GM21619 (cell line): ENCODE data around the gene INPP5A.

Source experiments
- ATAC-seq: cut with Tn5 transposase; IDR thresholded peaks from one replicate; pipeline ENCODE4 v1.9.1; 2021; ENCODE audit not compliant: unreplicated experiment

Gene INPP5A

DNA sequence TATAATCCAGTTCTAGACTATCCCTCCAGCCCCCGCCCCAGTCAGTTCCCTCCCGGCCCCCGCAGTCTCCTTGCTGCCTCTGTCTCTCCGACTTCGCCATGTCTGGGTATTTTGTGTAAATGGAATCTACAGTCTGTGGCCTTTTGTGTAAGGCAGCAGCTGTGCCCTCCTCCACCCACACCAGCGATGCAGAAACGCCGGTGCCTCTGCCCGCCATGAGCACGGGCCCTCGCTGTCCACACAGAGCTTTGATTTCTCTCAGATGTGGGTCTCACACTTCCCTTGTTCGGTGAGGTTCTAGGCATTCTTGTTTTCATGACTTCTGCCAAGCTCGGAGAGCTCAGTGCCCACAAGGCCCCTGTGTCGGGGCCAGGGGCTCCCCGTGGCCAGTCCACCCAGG, 210.5 kb downstream of the INPP5A start:
- no peak for ATAC-seq

DNA sequence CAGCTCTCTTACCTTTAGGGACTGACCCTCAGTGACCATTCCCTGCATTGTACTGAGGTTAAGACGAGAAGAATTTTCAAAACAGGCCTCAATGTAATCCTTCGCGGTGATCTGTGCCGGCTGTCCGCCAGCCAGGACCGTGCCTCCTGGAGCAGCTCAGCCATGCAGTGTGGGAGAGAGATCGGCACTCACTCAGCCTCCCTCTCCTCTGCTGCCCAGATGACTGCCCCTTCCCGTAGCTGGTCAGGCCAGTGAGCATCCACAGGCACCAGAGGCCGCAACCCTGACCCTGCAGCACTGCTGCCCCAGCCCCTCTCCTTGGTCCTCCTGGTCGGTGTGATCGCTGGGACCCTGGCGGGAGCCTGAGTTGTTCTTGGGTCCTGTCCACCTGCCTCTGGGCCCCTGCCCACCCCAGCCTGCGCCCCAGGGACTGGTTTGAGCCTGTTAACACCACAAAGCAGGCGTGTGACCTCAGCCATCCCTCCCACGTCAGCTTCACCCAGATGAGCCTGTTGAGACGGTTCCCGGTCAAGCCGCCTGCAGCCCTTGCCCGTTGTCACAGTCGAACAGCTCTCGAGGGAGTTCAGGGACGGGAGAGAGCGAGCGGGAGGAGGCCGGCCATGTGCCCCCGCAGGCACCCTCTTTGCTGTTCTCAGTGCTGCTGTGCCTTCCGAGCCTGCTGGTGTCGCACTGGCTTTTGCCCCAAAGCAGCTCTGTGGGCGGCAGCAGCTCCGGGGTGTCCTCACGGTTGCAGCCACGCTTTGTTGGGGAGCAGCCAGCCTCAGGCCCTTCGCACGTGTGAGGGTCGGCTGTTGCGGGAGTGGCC, 211.2 kb downstream of the INPP5A start:
- ATAC-seq: no peak

DNA sequence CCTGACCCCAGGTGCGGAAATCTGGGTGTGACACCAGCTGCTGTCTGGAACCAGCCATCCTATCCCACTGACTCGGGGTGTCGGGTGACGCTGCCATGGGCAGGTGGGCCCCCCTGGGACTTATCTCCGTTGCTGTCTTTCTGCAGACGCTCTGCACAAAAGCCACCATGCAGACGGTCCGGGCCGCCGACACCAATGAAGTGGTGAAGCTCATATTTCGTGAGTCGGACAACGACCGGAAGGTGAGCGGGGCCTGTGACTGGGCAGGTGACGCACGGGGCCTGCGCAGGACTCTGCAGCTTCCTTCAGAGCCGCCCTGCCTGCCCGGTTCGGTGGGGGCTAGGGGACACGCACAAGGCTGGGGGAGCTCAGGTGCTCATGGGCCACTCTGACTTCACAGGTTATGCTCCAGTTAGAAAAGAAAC, 211.8 kb downstream of the INPP5A start:
- ATAC-seq: no peak

DNA sequence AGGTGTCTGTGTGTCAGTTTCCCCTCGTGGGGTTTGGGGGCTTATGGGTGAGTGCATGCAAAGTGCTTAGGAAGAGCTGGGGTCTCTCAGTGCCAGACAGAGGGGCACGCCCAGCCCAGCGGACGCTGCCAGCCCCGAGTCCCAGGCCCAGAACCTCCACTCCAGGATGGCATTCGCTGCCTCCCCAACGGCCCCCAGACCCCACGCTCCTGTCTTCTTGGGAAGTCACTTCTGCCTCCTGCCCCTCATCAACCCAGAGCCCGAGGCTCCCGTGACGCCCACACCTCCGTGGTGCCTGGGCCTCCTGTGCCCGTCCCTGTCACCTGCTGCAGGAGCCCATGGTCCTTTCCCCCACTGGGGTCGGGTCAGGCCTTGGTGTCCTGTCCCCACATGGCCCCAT, 213.3 kb downstream of the INPP5A start:
- no peak for ATAC-seq

DNA sequence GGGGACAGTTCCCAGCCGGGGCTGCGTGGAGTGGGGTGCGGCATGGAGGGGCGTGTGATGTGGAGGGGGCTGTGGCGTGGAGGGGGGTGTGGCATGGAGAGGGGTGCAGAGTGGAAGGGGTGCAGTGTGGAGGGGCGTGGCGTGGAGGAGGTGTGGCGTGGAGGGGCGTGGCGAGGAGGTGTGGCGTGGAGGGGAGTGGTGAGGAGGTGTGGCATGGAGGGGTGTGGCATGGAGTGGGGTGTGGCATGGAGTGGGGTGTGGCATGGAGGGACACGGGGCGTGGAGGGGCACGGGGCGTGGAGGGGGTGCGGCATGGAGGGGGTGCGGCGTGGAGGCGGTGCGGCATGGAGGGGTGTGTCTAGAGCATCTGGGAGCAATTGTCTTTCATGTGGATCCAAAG, 214.8 kb downstream of the INPP5A start:
- no peak for ATAC-seq

DNA sequence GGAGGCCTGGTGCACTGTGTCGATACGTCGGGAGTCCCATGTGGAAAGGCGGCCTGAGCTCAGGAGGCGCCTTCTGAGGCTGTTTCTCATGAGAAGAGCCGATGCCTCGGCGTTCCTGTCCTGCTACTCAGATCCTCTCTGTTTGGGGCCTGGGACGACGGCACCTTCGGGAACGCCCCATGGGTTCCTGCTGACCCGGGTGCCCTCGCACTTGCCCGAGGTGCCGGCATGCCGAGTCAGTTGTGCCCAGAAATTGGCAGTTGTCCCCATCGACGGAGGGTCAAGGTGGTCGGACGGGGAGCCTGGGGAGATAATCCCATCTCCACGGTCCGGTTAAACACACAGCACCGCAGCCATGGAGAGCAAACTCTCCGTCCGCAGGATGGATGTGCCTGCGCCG, 215.4 kb downstream of the INPP5A start:
- ATAC-seq: no peak

DNA sequence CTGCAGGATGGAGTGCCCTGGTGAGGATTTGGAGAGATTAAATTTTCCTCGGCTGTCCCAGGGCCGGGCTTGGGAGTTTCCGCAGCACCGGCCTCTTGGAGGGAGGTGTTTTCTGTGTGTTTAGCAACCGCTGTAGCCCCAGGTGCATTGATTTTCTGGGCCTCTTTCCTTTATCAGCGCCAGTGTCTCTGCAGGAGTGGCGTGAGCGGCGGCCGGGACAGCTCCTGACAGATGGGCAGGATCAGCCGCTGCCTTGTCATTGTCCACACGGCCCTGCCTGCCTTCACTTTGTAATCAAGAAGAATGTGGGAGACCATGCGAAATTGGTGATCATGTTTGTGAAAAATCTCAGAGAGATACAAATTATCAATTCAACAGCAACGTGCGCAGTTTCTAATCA, 216.0 kb downstream of the INPP5A start:
- ATAC-seq: no peak

DNA sequence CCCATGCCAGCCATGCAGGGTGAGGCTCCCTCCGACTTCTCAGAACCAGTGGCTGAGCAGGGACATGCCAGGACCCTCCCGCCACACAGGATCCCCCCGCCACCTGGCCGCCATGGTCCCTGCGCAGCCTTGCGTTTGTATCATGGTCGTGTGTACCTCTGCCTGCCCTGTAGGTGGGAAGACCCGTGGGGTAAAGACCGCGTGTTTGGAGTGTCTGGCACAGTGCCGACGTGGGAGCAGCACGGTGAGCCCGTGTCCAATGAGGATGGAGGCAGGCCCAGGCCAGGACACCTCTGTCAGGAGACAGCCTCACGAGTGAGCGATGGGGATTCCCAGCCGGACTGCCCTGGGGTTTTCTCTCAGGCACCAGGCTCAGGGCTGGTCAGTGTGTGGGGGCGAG, 216.5 kb downstream of the INPP5A start:
- no peak for ATAC-seq

DNA sequence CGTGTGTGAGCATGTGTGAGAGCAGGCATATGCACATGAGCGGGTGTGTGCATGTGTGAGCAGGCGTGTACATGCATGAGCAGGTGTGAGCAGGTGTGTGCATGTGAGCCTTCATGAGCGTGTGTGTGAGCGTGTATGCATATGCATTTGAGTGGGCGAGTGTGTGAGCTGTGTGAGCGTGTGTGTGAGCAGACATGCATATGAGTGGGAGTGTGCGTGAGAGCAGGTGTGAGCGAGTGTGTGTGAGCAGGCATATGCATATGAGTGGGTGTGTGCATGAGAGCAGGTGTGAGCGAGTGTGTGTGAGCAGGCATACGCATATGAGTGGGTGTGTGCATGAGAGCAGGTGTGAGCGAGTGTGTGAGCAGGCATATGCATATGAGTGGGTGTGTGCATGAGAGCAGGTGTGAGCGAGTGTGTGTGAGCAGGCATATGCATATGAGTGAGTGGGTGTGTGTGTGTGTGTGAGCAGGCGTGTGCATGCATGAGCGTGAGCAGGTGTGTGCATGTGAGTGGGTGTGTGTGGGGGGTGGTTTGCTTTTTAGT, 217.7 kb downstream of the INPP5A start:
- ATAC-seq: no peak

DNA sequence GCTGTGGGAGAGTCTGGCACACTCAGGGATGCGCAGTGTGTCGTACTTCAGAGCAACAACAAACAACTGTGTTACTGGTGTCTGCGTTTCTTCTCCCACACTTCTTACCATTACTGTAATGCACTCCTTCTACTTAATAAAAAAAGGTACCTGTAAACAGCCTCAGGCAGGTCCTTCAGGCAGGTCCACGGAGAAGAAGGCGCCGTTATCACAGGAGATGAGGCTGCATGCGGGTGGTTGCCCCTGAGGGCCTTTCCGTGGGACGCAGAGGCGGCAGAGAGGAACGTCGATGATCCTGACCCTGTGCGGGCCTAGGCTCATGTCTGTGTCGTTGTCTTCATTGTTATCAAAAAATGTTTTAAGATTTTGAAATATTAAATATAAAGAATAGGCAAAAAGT, 219.0 kb downstream of the INPP5A start:
- ATAC-seq: no peak

DNA sequence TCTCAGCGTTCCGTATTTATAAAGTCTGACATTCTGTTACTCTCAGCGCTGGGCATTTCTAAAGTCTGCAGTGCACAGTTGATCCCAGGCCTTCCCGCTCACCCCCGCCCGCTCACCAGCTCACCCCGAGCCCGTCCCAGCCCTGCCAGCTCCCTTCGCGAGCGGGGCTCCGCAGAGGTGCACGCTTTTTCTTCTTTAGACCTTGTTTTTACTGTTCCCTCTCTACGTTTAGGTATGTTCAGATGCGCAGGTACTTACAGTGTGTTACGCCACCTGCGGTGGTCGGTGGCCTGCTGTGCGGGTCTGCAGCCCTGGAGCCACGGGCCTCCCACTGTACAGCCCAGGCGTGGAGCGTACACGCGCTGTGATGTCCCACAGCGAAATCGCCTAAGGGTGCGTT, 219.6 kb downstream of the INPP5A start:
- ATAC-seq: no peak

DNA sequence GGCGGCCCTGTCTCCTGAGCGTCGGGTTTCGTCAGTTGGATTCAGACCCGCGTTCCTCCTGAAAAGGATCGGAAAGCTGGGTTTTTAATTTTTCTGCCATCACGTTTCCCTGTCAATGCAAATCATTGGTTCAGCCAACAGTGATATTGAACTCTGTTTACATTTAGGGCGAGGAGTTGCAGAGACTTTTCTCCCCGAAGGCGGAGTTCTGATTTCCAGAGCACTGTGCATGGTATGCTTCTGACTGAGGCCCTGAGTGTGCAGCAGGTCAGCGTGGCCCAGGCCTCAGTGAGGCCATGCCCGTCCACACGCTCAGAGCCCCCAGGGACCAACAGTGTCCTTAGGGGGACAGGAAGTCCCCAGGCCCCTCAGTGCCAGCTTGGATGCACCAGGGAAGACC, 221.3 kb downstream of the INPP5A start:
- no peak for ATAC-seq

DNA sequence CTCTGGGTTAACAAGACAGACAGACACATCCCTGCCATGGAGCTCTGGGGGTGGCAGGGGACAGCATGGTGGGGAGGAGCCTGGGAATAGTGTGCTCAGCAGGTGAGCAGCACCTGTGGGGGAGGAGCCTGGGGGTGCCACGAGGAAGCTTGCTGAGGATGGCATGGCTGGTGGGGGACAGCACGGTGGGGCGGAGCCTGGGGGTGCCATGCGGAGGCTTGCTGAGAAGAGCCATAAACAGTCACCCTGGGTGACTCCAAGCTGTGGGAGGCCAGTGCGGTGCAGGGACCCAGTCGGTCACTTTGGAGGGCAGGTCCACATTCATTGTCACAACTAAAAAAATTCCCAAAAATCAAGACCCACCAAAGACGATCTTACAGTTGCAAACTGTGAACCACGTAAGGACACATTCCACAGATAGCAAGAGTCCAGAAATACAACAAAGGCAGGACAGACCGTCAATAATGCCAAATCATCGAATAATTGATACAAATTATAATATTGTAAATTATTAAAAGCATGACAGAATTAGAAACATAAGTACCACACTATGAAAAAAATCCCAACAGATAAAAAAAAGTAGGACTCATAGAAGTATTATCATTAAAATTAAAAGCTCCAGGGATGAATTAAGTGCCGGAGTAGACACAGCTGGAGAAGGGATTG, 223.9 kb downstream of the INPP5A start:
- no peak for ATAC-seq

DNA sequence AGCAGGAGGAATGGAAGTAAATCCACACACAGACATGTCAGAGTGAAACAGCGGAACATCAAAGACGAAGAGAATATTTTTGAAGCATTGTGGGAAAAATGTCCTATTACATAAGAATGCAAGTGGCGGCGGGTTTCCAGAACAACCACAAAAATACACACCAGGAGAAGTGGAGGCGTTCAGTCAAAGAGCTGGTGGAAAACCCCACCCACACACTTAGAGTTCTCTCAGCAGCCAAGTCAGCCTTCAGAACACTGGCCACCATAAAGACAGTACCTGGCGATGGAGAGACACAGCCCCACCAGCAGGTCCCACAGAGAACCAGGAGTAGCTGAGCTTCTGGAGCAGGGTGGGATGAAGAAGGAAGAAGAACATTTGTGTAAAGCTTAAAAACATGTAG, 224.7 kb downstream of the INPP5A start:
- ATAC-seq: no peak

DNA sequence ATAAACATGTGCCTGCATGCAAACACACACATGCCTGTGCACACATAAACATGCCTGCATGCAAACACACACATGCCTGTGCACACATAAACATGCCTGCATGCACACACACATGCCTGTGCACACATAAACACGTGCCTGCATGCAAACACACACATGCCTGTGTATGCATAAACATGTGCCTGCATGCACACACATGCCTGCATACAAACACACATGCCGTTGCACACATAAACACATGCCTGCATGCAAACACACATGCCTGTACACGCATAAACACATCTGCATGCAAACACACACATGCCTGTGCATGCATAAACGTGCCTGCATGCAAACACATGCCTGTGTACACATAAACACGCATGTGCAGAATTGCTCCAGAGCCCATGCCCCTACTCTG, 226.0 kb downstream of the INPP5A start:
- ATAC-seq: no peak

DNA sequence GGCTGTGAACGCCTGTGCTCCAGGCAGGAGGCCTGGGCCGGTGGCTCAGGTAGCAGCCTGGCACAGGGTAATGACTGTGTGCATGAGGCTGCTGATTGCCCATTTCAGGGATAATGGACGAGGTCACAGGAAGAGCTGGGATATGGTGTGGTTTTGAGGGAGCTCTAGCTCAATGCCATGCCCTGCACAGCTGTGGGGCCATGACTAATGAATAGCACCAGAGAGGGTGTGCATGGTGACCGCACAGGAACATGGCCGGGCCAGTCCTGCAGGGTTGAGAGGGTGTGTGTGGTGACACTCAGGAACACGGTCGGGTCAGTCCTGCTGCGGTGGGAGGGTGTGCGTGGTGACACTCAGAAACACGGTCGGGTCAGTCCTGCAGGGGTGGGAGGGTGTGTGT, 226.5 kb downstream of the INPP5A start:
- no peak for ATAC-seq

DNA sequence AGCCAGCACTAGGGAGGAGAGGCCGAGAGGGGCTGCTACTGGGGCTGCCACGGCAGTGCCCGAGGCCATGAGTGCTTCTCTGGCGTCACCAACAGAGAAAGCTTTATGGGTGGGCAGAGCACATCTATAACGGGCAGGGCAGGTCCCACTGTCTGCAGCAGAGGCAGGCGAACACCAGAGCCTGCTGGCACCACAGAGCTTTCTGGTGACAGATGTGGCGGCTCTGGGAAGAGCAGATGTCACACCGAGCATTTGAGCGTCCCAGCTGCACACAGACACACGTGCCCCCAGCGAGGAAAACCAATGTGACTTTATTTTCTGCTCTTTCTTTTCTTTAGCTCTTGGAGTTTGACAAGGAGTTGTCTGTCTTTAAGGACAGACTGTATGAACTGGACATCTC, 227.8 kb downstream of the INPP5A start:
- ATAC-seq: no peak

DNA sequence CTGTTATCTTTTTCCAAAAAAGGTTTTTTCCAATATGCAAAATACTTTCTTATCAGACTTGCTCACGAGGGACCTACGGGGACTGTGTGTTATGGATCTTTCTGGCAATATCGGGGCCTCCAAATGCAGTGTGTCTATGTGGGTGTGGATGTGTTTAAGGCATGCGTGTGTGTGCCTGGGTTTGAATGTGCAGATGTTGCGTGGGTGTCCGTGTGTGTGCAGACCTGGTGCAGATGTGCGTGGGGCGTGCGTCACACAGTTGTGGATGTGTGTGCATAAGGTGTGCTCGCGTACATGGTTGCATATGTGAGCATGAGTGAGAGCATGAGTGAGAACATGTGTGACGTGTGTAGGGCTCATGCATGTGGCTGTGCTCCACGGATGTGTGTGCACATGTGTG, 228.7 kb downstream of the INPP5A start:
- no peak for ATAC-seq

DNA sequence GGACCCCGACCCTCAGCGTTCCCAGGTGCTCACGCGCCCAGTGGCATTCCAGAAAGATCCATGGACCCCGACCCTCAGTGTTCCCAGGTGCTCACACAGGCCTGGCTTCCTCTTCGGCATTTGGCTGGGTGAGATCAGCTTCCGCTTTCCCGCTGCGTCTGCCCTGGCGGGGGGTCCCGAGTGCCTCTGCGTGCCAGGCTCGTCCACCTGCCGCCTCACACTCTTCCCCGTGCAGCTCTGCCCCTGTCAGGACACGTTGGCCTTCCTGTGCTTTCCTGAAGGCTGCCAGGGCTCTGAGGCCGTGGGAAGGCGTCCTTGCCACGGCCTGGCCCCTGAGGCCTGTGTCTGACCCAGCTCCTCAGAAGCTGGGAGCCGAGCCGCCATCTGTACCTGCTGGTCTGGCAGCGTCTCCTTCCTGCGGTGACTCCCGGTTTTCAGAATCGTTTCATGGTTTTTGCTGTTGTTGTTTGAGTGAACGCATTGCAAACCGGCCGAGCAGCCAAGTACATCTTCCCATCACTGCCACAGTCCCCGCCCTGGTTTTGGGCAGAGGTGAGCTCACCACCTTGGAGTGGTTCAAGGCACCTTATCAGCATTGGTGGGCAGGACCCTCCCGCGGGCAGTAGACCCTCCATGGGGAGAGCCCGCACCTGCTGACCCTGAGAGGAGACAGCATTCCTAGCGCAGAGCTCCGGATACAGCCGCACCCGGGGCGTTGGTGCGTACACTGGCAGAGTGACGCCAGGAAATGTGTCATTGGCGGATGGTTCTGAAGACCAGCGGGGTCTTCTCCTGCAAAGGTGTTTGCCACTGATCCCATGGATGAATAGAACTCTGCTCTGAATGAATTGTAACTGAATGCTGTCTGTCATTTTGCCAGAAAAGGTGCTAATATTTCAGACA, 231.0 kb downstream of the INPP5A start:
- ATAC-seq: no peak

DNA sequence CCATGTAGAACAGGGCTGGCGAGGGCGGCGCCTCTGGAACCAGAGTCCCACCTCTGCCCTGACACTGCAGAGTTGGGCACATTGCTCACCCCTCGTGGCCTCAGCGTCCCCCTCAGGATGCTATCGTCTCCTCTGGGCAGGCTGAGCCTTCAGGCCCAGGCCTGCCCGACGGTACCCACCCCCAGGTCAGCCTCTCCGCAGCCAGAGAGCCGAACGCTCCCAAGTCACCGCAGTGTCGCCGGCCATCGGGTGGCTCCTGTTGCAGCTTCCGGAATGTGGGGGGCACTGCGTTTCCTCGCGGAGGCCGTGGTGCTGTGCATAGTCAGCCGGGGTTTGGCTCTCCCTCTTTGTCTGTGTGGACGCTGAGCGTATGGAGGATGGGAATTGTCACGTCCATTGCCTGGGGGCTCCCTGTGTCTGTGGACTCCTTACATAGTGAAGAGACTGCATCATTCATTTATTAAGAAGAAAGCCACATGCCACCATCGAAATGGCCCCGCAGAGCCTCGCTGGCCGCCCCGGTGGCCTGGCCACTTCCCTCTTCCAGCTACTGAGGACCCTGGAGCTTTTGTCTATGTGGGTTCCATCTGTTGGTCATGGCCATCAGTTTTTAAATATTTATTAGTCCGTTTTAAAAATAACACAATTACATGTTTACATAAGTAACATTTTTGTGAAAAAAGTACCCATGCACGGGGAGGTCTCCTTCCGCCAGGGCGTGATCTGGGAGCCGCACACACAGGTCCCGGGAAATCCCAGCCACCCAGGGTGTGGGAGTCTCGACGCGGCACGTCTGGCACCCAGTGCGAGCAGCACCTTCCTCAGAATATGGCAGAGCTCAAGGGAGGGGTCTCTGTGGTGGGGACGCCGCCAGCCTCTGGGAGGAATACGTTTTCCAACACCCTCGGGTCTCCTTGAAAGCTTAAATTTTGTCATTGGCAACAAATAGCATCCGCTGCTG, 232.8 kb downstream of the INPP5A start:
- no peak for ATAC-seq
